Activated T-cell treated with anti-CD3 and anti-CD28 coated beads, Interleukin-2, amount 50 U/mL, for 4 hours (primary cell): ENCODE results near the gene ETF1. TPM values are rescaled to one million over a fixed set of nuclear protein-coding genes. Genes with fewer than 3 reads are reported as not detected.
"Not testable (repeated sequence)": the region's sequence is repeated elsewhere in the genome, so short reads cannot be mapped to it uniquely, and the experiment has no call there.

Source experiments
- ATAC-seq, 2 donors: fragments of 200-7000 bp; cut with Tn5 transposase; one replicate each; pipeline ENCODE4 v1.10.0; 2021
- DNase-seq: peaks from one replicate; pipeline ENCODE4 v3.0.0-alpha.2; 2020
- H3K27me3 Mint-ChIP-seq: one replicate; pipeline ENCODE4 v1.8.0; 2021; ENCODE audit warnings: low read depth, mixed read lengths
- H3K36me3 Mint-ChIP-seq: one replicate; pipeline ENCODE4 v1.8.0; 2022; ENCODE audit warnings: mixed read lengths; ENCODE audit not compliant: insufficient read depth
- H3K4me1 Mint-ChIP-seq: one replicate; pipeline ENCODE4 v1.8.0; 2021; ENCODE audit warnings: low read depth, mixed read lengths
- H3K4me3 Mint-ChIP-seq: one replicate; pipeline ENCODE4 v1.8.0; 2021; ENCODE audit warnings: mild to moderate bottlenecking, moderate library complexity, mixed read lengths
- H3K9me3 Mint-ChIP-seq: one replicate; pipeline ENCODE4 v1.8.0; 2021; ENCODE audit warnings: mixed read lengths
- total RNA-seq, 3 donors: library from RNA; stranded (reverse); gene quantifications; one replicate each; pipeline ENCODE4 v1.2.1, GENCODE V29; 2021

Gene ETF1
- total RNA-seq, 3 donors from 2014 or later, result 261 to 279 (median 270) TPM

- Mint-ChIP-seq H3K4me1 (no peaks in the 10 kb centered on the region), H3K27me3 (no peaks in the 10 kb centered on the region), H3K4me3 (no peak overlapping the region), H3K36me3 (peaks cover 5% of the 10 kb centered on the region), H3K9me3 (no peaks in the 10 kb centered on the region)
- DNase-seq (no peak), ATAC-seq (no peak)
Observed at GRCh38 chr5:138502521-138502920, 40.5 kb downstream of the ETF1 start.

DNA sequence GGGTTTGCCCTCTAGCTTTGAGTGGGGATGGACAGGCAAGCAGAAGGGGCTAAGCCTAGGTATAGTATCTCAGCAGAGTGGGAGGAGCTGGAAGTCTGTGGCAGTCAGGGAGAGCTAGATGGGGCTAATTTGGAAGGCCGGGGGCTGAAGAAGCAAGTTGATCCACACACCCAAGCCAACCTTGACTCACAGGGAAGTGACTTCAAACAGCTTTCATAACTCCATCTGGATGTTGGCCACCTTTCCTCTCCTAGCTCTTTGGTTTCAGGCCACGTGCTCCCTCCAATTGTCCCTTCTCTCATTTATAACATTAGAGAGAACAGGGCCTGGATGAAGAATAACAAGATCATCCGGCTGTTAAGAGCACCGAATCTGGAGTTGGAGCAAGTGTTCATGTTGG lies 40.9 kb downstream of the ETF1 start:
- no peaks in the 10 kb centered on the region for H3K4me1 Mint-ChIP-seq
- H3K27me3 Mint-ChIP-seq, result no peaks in the 10 kb centered on the region
- H3K9me3 Mint-ChIP-seq, result no peaks in the 10 kb centered on the region
- no peak overlapping the region for H3K4me3 Mint-ChIP-seq
- peaks cover 1% of the 10 kb centered on the region for H3K36me3 Mint-ChIP-seq
- DNase-seq (no peak), ATAC-seq (no peak)

- ATAC-seq, result no peak
- H3K4me3 Mint-ChIP-seq, result no peak overlapping the region
- no peaks in the 10 kb centered on the region for H3K36me3 Mint-ChIP-seq
- H3K4me1 Mint-ChIP-seq, result no peaks in the 10 kb centered on the region
- DNase-seq, result no peak
- H3K27me3 Mint-ChIP-seq, result peaks cover 7% of the 10 kb centered on the region
- H3K9me3 Mint-ChIP-seq, result no peaks in the 10 kb centered on the region
Observed at GRCh38 chr5:138498376-138498775, 44.7 kb downstream of the ETF1 start.

DNA sequence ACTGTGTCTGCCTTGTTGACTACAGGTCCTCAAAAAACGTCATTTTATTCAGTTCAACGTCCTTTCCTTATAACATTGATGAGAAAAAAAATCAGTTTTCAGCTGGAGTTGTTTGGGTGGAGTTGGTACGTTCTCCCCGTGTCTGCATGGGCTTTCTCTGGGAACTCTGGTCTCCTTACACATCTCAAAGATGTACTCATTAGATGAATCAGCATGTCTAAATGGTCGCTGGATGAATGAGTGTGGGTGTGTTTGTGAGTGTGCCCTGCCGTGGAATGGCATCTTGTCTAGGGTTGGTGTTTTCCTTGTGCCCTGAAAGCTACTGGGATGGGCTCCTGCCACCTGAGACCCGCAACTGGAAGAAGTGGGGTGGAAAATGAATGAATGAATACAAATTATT lies 47.7 kb downstream of the ETF1 start:
- ATAC-seq, result no peak
- H3K36me3 Mint-ChIP-seq, result no peaks in the 10 kb centered on the region
- H3K27me3 Mint-ChIP-seq, result peaks cover 17% of the 10 kb centered on the region

GRCh38 chr5:138492560-138493045 lies 50.4 kb downstream of the ETF1 start:
- H3K27me3 Mint-ChIP-seq, result peaks cover 23% of the 10 kb centered on the region
- no peaks in the 10 kb centered on the region for H3K36me3 Mint-ChIP-seq
- ATAC-seq, result no peak
- peak overlapping the region; percentile 81 for H3K4me3 Mint-ChIP-seq
- H3K9me3 Mint-ChIP-seq, result no peaks in the 10 kb centered on the region
- no peak for DNase-seq
- H3K4me1 Mint-ChIP-seq, result peaks cover 13% of the 10 kb centered on the region

More for the DNA sequence above, 47.7 kb downstream of the ETF1 start:
- Mint-ChIP-seq H3K4me1 (peaks cover 13% of the 10 kb centered on the region), H3K4me3 (no peak overlapping the region), H3K9me3 (no peaks in the 10 kb centered on the region)
- DNase-seq, result no peak

GRCh38 chr5:138491669-138492559 lies 51.1 kb downstream of the ETF1 start:
- H3K27me3 Mint-ChIP-seq, result peaks cover 23% of the 10 kb centered on the region
- DNase-seq (peak; percentile 78), ATAC-seq (peak; percentile 99)
- H3K4me1 Mint-ChIP-seq, result peaks cover 13% of the 10 kb centered on the region
- H3K9me3 Mint-ChIP-seq, result no peaks in the 10 kb centered on the region
- H3K4me3 Mint-ChIP-seq, result peak overlapping the region; percentile 81
- no peaks in the 10 kb centered on the region for H3K36me3 Mint-ChIP-seq

- Mint-ChIP-seq H3K9me3 (no peaks in the 10 kb centered on the region), H3K4me3 (peak overlapping the region; percentile 31), H3K27me3 (peaks cover 23% of the 10 kb centered on the region), H3K36me3 (no peaks in the 10 kb centered on the region), H3K4me1 (peaks cover 13% of the 10 kb centered on the region)
- no peak for DNase-seq
- no peak for ATAC-seq
Observed at GRCh38 chr5:138491284-138491648, 51.8 kb downstream of the ETF1 start.

GRCh38 chr5:138490648-138491283 lies 52.3 kb downstream of the ETF1 start:
- DNase-seq, result no peak
- no peak for ATAC-seq
- Mint-ChIP-seq H3K4me1 (peaks cover 13% of the 10 kb centered on the region), H3K9me3 (no peaks in the 10 kb centered on the region), H3K27me3 (peaks cover 23% of the 10 kb centered on the region), H3K4me3 (no peak overlapping the region), H3K36me3 (no peaks in the 10 kb centered on the region)

DNA sequence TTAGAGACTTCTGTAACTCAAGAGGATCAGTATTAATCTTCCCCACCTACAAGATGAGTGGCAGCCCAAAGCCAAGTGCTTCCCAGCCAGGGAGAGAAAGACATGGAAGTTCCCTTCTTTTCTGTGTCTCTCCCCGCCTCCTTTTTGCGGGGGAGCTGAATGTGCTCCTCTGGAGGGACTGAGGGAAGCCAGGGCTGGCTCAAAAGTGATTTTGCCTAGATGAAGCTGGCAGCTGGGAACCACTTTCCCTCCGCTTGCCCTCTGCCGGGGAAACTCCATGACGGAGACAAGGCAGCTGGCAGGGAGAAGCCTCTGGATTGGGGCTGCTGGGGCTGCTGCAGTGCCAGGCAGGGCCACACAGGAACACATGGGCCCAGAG lies 53.4 kb downstream of the ETF1 start:
- Mint-ChIP-seq H3K36me3 (no peaks in the 10 kb centered on the region), H3K9me3 (no peaks in the 10 kb centered on the region), H3K4me3 (no peak overlapping the region), H3K27me3 (peaks cover 18% of the 10 kb centered on the region), H3K4me1 (peaks cover 13% of the 10 kb centered on the region)
- ATAC-seq, result no peak
- no peak for DNase-seq

- ATAC-seq, result no peak
- Mint-ChIP-seq H3K4me1 (peaks cover 13% of the 10 kb centered on the region), H3K9me3 (no peaks in the 10 kb centered on the region), H3K27me3 (peaks cover 16% of the 10 kb centered on the region), H3K4me3 (no peak overlapping the region), H3K36me3 (no peaks in the 10 kb centered on the region)
- no peak for DNase-seq
Observed at GRCh38 chr5:138488481-138488945, 54.5 kb downstream of the ETF1 start.

GRCh38 chr5:138482638-138483037 lies 60.4 kb downstream of the ETF1 start:
- Mint-ChIP-seq H3K36me3 (no peaks in the 10 kb centered on the region), H3K27me3 (peaks cover 4% of the 10 kb centered on the region), H3K9me3 (no peaks in the 10 kb centered on the region), H3K4me3 (no peak overlapping the region), H3K4me1 (no peaks in the 10 kb centered on the region)
- no peak for DNase-seq
- no peak for ATAC-seq

DNA sequence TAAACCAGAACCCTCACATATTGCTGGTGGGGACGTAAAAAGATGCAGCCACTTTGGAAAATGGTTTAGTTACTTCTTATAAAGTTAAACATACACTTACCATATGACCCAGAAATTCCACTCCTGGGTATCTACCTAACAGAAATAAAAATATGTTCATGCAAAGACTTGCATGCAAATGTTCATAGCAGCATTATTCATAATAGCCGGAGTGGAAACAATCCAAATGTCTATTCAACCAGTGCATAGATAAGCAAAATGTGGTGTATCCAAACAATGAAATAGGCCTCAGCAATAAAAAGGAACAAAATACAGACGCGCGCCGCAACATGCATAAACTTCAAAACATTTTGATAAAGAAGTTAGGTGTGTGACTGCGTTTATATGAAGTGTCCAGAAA lies 66.1 kb downstream of the ETF1 start:
- Mint-ChIP-seq H3K36me3 (no peaks in the 10 kb centered on the region), H3K4me1 (no peaks in the 10 kb centered on the region)

DNA sequence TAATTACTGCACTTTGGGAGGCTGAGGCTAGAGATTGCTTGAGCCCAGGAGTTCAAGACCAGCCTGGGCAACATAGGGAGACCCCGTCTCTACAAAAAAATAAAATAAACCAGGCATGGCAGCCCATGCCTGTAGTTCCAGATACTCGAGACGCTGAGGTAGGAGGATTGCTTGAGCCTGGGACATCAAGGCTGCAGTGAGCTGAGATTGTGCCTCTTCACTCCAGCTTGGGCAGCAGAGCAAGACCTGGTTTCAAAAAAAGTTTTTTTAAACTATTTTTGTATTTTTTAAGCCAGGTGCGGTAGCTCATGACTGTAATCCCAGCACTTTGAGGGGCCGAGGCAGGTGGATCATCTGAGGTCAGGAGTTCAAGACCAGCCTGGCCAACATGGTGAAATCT lies 69.9 kb downstream of the ETF1 start:
- not testable (repeated sequence) for H3K36me3 Mint-ChIP-seq, H3K4me1 Mint-ChIP-seq, DNase-seq, H3K27me3 Mint-ChIP-seq, ATAC-seq, H3K9me3 Mint-ChIP-seq, H3K4me3 Mint-ChIP-seq

More for the DNA sequence above, 66.1 kb downstream of the ETF1 start:
- H3K27me3 Mint-ChIP-seq, result peaks cover 9% of the 10 kb centered on the region
- ATAC-seq, result no peak
- no peak for DNase-seq
- no peaks in the 10 kb centered on the region for H3K9me3 Mint-ChIP-seq
- no peak overlapping the region for H3K4me3 Mint-ChIP-seq

GRCh38 chr5:138472353-138472752 lies 70.7 kb downstream of the ETF1 start:
- ATAC-seq, result no peak
- Mint-ChIP-seq H3K36me3 (peaks cover 12% of the 10 kb centered on the region), H3K4me1 (peaks cover 13% of the 10 kb centered on the region), H3K27me3 (peaks cover 5% of the 10 kb centered on the region), H3K9me3 (no peaks in the 10 kb centered on the region), H3K4me3 (no peak overlapping the region)
- DNase-seq, result no peak

DNA sequence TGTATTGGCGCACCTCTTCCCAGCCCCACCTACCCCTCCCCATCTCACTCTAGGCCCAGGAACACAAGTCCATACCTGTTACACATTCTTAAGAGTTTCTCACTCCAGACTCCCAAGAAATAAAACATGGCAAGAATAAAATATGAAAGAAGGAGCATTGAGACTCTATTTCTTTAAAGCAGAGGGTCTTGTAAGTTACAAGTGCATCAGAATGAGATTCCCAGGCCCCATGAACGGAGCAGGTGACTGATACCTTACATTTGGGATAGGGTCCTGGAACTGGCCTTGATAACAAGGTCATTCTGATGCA lies 72.0 kb downstream of the ETF1 start:
- H3K4me3 Mint-ChIP-seq, result no peak overlapping the region
- no peaks in the 10 kb centered on the region for H3K9me3 Mint-ChIP-seq
- peaks cover 4% of the 10 kb centered on the region for H3K27me3 Mint-ChIP-seq
- DNase-seq, result no peak
- H3K36me3 Mint-ChIP-seq, result peaks cover 21% of the 10 kb centered on the region
- no peak for ATAC-seq
- H3K4me1 Mint-ChIP-seq, result peaks cover 23% of the 10 kb centered on the region
